Liver (tissue), 3 donors: ENCODE results near the gene FAP.

Experiments
- CTCF ChIP-seq: fragments of 150-350 bp; IDR thresholded peaks from 2 replicates; pipeline ENCODE4 v1.5.1; 2017; ENCODE audit warnings: improper control_type of control experiment, low read depth, low read length; ENCODE audit not compliant: missing input control
- FOXA2 ChIP-seq: IDR thresholded peaks from 2 replicates; pipeline ENCODE4 v1.6.1; 2016; ENCODE audit warnings: antibody characterized with exemption
- GABPA ChIP-seq, 2 donors: IDR thresholded peaks in 1 of 2; conservative IDR thresholded peaks in 1 of 2; 2 replicates each; pipeline ENCODE4 v1.6.1; 2016; ENCODE audit warnings: antibody characterized with exemption in 2 of 2, mild to moderate bottlenecking in 1 of 2, moderate library complexity in 1 of 2
- HNF4A ChIP-seq, 2 donors: conservative IDR thresholded peaks; 2 replicates each; pipeline ENCODE4 v1.6.1; 2016; ENCODE audit warnings: antibody characterized with exemption in 2 of 2, mild to moderate bottlenecking in 2 of 2
- JUND ChIP-seq, 2 donors: IDR thresholded peaks; 2 replicates each; pipeline ENCODE4 v1.6.1; 2016; ENCODE audit warnings: antibody characterized with exemption in 2 of 2
- NR2F2 ChIP-seq: IDR thresholded peaks from 2 replicates; pipeline ENCODE4 v1.6.1; 2016; ENCODE audit warnings: antibody characterized with exemption
- RAD21 ChIP-seq, 2 donors: IDR thresholded peaks; 2 replicates each; pipeline ENCODE4 v1.6.1; 2016; ENCODE audit warnings: antibody characterized with exemption in 2 of 2, mild to moderate bottlenecking in 2 of 2
- RXRA ChIP-seq, 2 donors: IDR thresholded peaks; 2 replicates each; pipeline ENCODE4 v1.6.1; 2017 to 2018; ENCODE audit warnings: antibody characterized with exemption in 2 of 2, mild to moderate bottlenecking in 1 of 2
- SP1 ChIP-seq: IDR thresholded peaks from 2 replicates; pipeline ENCODE4 v1.6.1; 2018; ENCODE audit warnings: antibody characterized with exemption, mild to moderate bottlenecking
- TAF1 ChIP-seq: conservative IDR thresholded peaks from 2 replicates; pipeline ENCODE4 v1.6.1; 2016; ENCODE audit warnings: antibody characterized with exemption, mild to moderate bottlenecking
- YY1 ChIP-seq: IDR thresholded peaks from 2 replicates; pipeline ENCODE4 v1.6.1; 2016; ENCODE audit warnings: antibody characterized with exemption, mild to moderate bottlenecking
- ZBTB33 ChIP-seq: IDR thresholded peaks from 2 replicates; pipeline ENCODE4 v1.6.1; 2016; ENCODE audit warnings: antibody characterized with exemption
- TF ChIP-seq, protein P1 (sequence below): IDR thresholded peaks from 2 replicates; pipeline ENCODE4 v1.6.1; 2016; ENCODE audit warnings: antibody characterized with exemption
- donor health status: healthy.
- donor health status: healthy.

DNA sequence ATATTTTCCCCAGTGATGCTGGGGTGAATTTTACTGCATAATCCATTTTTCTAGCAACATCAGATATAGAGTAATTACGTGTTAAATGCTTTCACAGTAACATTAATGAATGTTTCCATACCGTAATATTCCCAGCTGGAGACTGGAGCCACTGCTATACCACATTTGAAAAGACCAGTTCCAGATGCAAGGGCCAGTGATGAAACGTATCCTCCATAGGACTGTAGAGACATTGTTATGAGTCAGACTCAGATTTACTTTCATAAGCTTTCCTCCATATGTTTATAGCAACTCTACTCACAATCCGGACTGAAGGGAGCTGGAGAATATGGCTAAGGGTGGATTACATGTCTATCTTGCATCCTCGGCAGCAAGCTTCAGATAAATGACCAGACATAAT is 68.5 kb downstream of the FAP start:
- TF ChIP-seq RXRA (IDR thresholded peaks at IDR 0.05) (no peak), CTCF (no peak), TAF1 (no peak), YY1 (no peak), RAD21 (IDR thresholded peaks at IDR 0.05) (no peak), SP1 (no peak), JUND (IDR thresholded peaks at IDR 0.05) (no peak), GABPA (IDR thresholded peaks at IDR 0.05 in 1 of 2, conservative IDR thresholded peaks at IDR 0.05 in 1 of 2) (no peak), HNF4A (conservative IDR thresholded peaks at IDR 0.05) (no peak), ZBTB33 (no peak), FOXA2 (no peak), NR2F2 (no peak)
- TF ChIP-seq, protein P1, sequence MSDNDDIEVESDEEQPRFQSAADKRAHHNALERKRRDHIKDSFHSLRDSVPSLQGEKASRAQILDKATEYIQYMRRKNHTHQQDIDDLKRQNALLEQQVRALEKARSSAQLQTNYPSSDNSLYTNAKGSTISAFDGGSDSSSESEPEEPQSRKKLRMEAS = no peak
